GM12875 (cell line): Measurements from ENCODE around the gene PHF19.

Source experiments
- H3K4me3 ChIP-seq: one replicate; pipeline ENCODE4 v1.5.1; 2011; ENCODE audit warnings: low read depth, low read length, control low read depth
- TF ChIP-seq, protein P1 (sequence below): IDR thresholded peaks from 2 replicates; pipeline ENCODE4 v1.5.1; 2011; ENCODE audit warnings: low read depth, mild to moderate bottlenecking, control low read depth, inconsistent platforms, low read length, moderate library complexity, borderline replicate concordance; ENCODE audit not compliant: insufficient read depth

PHF19 gene

DNA sequence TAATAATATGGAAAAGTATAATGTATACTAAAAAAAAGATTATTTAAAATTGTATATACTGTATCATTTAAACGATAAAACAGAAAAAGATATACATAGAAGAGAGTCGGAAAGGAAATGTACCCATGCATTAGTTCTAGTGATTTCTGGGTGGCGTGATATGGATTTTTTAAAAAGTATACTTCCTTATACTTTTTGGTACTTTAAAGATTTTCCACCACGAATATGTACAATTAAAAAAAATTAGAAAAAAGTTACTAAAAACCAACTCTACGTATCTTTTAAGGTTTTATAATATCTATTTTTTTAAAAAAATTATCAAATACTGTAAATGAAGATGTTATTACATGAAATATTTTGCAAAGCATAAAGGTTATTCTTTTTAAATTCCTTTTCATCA is 12.3 kb downstream of the PHF19 start:
- TF ChIP-seq, protein P1, sequence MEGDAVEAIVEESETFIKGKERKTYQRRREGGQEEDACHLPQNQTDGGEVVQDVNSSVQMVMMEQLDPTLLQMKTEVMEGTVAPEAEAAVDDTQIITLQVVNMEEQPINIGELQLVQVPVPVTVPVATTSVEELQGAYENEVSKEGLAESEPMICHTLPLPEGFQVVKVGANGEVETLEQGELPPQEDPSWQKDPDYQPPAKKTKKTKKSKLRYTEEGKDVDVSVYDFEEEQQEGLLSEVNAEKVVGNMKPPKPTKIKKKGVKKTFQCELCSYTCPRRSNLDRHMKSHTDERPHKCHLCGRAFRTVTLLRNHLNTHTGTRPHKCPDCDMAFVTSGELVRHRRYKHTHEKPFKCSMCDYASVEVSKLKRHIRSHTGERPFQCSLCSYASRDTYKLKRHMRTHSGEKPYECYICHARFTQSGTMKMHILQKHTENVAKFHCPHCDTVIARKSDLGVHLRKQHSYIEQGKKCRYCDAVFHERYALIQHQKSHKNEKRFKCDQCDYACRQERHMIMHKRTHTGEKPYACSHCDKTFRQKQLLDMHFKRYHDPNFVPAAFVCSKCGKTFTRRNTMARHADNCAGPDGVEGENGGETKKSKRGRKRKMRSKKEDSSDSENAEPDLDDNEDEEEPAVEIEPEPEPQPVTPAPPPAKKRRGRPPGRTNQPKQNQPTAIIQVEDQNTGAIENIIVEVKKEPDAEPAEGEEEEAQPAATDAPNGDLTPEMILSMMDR = no peak
- no peak overlapping the region for H3K4me3 ChIP-seq

DNA sequence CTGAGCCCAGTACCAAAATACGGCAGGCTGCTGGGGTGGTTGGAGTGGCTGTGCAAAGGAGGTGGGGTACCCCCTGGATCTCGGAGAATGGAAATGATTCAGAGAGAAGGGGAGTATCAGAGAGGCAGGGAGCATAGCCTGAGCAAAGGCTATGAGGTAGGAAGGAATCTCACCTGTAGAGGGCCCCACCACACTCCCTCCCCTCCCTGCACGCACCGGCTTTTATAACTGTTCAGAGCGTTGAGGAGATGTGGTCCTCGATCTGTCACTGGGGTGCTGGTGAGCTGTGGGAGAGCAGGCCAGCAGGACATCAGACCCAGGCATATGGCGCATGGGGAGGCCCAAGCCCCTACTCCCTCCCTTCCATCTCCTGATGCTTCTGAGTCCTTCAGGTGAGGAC is 13.2 kb downstream of the PHF19 start:
- H3K4me3 ChIP-seq = no peak overlapping the region
- TF ChIP-seq, protein P1 = no peak

DNA sequence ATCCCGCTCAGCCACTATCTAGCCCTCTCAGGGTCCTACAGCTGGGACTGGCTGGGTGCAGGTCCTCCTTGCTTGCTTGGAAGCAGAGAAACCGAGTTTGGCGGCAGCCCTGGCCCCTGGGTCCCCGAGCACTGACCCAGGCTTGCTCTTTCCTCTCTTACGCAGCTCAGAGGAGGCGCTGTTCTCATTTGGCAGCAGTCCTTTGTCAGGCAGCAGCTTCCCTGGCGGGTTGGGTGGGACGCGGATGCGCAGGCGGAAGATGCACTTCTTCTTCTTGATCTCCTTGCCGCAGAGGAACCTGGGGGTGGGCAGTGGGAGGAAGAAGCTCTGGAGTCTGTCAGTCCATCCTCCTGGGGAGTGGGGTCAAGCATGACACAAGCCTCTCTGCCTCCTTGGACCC is 14.5 kb downstream of the PHF19 start:
- TF ChIP-seq, protein P1 = no peak
- H3K4me3 ChIP-seq = no peak overlapping the region

DNA sequence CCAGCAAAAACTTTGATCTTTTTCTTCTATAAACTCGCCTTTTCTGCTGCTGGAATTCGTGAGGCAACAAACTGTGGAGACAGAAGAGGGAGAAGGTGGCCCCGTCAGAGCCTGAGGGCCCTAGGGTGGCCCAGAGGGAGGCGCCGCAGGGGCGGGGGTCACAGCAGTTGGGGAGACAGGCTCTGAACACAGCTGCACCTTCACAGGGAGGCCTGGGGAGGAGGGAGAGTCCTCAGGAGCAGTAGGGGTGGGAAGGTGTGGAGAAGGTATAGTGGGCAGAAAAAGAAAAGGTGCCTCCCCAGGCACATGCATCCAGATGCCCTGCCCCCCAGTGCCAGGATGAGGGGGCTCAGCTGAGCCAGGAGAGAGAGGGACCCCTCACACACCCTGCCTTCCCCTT is 15.1 kb downstream of the PHF19 start:
- H3K4me3 ChIP-seq = no peak overlapping the region
- TF ChIP-seq, protein P1 = no peak

DNA sequence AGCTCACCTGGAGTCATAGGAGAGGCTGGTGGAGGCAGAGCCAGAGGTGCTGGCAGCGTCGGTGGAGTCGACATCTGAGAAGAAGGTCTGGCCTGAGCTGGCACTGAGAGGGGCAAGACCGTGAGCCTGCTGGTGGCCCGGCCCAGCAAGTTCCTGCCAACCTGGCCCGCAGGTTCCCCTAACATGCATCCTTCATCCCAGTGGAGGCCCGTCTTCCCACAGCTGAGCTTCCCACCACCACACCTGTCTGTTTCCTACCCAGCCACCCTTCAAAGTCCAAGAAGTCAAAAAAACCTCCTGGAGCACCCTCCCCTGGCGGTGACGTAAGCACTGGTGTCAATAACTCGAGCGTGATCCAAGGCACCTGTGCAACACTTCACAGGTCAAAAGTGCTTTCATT is 16.9 kb downstream of the PHF19 start:
- H3K4me3 ChIP-seq = no peak overlapping the region
- TF ChIP-seq, protein P1 = no peak

DNA sequence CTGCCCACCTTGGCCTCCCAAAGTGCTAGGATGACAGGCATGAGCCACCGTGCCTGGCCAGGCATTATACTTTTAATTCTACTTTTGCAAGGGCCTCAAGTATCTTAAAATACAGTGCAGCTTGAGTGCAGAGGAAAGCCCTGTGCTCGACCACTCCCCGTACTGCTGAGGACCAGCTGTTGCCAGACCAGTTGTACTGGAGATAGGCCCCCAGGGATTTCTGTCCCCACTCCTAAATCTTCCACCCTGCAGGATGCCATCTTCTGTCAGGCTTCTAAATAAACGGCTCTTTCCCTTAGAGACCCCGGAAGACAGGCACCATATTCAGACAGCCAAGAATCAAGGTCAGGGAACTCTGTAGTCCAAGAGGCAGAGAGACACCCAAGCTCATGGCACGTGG is 17.6 kb downstream of the PHF19 start:
- TF ChIP-seq, protein P1 = no peak

DNA sequence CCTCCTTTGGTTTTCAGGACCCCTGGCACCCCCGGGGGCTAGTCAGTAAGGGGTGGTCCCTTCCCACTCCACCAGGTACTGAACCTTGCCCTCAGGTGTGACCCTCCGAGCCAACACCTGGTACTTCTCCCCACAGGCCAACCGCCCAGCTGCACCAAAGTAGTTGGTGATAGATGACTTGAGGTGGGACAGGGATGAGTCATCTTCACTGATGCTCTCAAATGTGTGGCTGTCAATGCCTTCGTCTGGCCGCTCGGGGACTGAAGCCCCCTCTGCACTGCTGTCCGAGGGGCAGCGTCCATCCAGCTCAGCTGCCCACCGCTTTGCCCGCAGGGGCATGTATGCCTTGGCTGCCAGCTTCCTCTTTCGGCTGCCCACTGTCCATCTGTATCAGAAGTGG is 19.1 kb downstream of the PHF19 start:
- TF ChIP-seq, protein P1 = no peak
- H3K4me3 ChIP-seq = no peak overlapping the region

More for the DNA sequence above, 17.6 kb downstream of the PHF19 start:
- H3K4me3 ChIP-seq = no peak overlapping the region
